Cerebellar cortex (tissue), 1 donor: ENCODE results near the gene RBM15.
A peak's percentile ranks its signal among the peaks of the same experiment; 100 is the strongest.

Source experiments
- DNase-seq: peaks from one replicate; pipeline ENCODE4 v3.0.0-alpha.2; 2015; ENCODE audit warnings: low spot score

The RBM15 gene

DNA sequence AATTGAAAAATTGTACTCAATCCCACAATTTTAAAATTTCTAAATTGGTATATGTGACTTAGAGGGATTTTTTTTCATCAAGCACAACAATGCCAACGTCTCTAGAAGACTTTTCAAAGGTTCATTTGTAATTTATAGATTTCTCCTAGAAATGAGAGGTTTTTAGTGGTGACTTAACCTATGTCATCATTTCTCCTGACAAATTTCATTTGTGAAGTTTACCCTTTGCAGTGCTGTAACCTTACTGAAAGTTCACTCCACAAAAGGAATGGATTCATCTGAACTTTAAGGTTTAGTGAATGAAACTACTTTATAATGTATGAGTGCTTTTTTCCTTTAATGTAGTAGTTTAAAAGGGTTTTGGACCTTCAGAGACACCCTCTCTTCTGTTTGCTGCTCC, 16.1 kb downstream of the RBM15 start:
- DNase-seq: no peak

DNA sequence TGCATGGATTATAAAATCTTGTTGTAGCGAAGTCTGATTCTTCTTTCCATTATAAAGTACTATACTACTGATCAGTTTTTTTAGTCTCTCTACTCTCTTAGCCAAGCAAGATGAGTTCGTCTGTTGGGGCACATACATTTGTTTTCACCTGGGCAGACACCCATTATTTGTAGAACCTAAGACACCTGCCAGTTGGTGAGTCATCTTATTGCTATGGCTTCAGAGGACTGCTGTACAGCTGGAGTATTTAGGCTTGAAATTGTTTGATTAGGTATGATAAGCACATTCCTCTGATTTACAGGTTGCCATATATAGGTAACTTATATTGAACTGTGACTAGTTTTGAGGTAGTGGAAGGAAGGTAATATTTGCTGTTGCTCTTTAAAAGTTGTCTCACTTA, 17.2 kb downstream of the RBM15 start:
- no peak for DNase-seq

DNA sequence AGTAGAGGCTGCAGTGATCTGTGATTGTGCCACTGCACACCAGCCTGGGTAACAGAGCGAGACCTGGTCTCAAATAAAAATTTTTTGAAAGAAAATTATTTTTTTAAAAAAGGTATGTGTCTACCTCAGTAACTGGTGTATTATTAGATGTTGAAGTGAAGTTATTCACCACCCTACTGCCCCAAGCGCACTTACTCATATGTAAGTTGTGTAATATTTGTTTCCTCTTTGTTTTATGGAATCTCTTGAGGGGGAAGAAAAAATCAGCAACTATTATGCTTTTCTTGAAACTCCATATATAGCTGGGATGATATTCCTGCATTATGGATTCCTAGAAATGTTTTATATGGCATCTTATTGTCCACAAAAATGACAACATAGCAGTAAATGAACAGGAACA, 21.3 kb downstream of the RBM15 start:
- no peak for DNase-seq

DNA sequence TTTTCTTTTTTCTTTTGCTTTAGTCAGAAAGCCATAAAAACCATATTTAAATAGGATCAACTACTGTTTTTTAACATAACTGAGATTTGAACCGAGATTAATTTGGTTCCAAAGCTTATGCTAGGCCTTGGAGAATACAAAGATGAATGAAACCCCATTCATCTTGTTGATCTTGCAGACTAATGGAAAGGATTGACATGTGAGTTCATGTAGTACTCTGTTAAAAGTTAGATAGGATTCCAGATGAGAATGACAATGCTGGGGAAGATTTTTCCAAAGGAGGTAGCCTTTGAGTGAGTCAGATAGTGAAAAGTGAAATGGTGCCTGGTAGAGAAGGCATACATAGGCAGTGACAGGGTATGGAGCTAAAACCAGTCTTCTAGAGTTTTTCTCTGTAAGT, 22.7 kb downstream of the RBM15 start:
- no peak for DNase-seq

DNA sequence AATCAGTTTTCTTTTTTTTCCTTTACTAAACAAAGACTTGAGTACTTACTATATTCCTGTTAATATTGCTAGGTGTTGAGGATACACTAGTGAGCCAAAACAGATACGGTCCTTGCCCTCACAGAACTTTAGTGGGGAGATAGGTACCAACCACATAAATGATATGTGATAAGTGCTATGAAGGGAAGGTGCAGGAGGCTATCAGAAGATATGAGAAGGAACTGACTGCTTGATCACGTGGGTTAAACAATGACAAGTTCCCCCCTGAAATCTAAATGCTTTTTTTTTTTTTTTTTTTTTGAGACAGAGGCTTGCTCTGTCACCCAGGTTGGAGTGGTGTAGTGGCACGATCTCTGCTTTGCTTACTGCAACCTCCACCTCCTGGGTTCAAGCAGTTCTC, 25.0 kb downstream of the RBM15 start:
- no peak for DNase-seq

DNA sequence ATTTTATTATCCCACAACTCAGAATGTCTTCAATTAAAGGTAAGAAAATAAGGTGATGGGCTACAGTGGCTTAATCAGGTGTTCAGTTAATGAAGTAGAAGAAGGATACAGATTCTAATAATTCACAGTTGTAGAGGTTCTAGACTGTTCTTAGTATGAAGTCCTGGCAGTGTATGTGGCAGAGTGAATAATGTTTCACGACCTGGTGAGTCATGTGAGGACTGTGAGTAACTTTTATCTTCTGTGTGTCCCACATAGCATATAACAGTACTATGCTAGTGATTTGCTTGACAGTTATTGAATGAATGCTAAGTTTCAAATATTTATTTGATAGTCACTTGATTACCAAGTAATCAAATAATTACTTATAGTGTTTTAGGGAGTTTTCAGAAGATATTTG, 31.6 kb downstream of the RBM15 start:
- DNase-seq: no peak

DNA sequence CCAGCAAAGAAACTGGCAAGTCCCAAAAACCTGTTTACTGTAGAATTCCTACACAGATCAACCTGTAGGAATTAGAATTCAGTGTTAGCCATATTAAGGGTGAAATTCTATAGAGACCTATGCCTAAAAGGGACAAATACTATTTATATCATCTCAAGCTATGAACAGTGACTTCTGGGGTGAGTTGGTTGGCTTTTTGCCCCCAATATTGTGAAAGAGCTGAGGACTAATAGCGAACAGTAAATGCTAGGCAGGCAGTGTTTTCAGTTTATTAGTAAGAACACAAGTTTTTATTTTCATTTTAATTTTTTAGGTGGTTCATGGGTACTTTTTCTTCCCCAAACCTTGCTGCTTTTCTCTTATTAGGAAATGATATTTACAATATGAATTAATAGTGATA, 36.3 kb downstream of the RBM15 start:
- DNase-seq: no peak

DNA sequence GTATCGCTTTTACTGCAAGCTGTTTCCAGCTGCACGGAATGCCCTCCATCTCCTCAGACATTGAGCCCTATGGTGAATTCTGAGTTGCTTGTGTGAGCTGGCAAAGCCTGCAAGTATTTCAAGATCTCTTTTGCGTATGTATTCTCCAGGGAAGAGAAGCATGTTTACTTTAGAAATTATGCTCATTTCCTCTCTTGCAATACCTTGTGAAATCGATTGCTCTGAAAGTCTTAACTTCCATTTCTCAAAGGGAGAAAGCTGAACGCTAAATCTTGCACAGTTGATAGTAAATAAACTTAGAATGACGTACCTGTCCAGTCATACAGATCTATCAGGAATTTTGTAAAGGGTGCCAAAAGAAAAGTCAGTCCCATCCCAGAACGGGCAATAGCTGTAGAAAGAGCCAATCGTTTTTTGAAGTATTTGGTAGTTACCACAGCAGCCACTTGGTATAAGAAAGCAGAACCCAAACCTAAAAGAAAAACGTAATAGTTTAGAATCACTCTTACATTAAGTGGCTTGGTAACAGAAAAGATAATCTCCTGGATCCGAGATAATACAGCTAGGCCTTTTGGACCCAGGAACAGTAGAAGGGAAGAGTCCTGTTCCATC, 41.6 kb downstream of the RBM15 start:
- DNase-seq: no peak

DNA sequence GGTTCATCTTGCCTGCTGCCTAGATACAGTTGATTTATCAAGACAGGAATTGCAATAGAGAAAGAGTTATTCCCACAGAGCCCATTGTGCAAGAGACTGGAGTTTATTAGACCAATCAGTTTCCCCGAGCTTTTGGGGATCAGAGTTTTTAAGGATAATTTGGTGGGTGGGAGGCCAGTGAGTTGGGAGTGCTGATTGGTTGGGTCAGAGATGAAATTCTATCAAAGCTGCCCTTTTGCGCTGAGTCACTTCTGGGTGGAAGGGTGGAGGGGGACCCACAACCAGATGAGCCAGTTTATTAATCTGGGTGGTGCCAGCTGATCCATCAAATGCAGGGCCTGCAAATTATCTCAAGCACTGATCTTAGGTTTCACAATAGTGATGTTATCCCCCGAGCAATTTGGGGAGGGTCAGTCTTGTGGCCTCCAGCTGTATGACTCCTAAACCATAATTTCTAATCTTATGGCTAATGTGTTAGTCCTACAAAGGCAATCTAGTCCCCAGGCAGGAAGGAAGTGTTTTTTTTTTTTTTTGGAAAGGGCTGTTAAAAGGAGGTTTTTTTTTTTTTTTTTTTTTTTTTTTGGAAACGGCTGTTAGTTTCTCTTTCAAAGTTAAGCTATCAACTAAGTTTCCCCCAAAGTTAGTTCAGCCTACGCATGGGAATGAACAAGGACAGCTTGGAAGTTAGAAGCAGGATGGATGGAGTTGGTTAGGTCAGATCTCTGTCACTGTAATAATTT, 44.2 kb downstream of the RBM15 start:
- no peak for DNase-seq

DNA sequence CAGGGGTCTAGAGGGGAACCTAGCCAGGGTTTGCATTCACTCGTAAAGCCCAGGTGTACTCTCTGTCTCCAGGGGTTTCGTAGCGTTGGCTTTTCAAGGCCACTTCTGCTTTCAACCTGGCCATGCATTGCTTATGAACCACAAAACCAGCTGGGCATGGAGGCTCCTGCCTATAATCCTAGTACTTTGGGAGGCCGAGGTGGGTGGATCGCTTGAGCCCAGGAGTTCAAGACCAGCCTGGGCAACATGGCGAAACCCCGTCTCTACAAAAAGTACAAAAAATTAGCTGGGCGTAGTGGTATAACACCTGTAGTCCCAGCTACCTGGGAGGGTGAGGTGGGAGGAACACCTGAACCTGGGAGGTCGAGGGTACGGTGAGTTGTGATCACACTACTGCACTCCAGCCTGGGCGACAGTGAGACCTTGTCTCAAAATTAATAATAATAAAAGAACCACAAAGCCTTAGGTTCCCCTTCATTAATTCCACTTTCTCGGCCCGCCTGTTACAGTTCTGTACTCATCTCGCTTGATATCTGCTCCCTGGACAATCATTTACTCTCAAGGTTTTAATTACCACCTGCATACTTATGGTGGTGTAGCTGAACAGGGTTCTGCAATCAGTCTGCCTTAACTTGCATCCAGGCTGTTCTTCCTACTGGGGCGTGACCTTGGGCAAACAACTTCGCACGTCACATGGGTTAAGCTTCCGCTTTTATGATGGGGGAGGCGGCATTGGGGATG, 45.6 kb downstream of the RBM15 start:
- no peak for DNase-seq

DNA sequence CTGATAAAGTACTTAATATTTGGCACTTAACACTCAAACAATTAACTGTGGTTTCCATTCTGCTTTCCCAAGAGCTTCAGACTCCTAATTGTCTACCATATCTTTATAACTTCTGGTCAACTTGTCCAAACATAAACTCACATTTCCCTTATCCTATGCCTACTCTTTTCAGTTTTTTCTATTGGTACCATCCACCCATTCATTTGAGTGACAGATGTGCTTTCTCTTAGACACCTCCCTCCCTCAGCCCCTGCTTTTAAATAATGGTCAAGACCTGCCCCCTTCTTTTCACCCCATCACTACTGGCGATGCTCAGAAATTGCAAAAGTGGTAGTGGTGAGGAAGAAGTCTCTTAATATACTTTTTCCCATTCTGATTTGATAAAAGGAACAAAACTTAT, 46.2 kb downstream of the RBM15 start:
- DNase-seq: no peak

DNA sequence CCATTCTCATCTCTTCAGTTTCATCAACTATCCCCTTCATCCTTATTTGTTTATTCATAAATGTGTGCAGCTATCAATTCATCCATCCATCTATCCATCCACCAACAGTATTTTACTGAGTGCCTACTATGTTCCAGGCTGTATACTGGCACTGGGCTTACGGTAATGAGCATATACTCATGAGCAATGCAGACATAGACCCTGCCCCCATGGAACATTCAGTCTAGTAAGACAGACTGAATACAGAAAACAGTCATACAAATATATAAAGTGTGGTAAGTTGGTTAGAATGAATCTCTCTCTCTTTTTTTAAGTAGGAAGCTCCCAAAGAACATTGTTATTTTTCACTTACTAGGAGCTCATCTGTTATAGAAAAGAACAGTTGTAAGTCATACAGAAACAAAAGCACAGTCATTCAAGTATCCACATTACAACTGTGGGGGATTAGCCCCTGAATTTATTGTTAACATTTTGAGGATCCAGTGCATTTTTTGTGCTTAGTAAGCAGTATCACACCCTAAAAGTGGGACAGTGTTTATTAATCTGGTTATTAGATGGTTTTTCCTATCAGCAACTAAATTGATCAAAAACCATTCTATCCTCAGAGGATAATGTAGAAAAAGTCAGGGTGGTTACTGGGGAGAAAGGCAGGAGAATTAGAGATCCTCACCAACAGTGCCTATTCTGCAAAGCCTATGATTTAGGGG, 48.0 kb downstream of the RBM15 start:
- DNase-seq: no peak

DNA sequence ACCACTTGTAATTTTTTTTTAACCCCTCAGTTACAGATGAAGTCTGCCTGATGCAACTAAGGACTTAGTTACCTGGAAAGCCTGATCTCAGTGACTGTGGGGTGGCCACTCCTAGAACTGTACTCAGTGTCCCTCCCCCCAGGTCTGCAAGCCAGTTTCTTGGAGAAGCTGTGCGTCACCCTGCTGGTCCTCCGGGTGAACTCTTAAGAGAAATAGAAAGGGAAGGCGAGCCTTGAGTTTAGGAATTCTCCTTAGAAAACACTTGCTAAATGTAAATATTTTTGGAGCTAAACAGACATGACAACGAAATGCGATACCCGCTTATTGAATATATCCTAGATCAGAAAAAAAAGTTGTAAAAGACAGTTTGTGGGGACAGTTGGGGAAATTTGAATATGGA, 50.9 kb downstream of the RBM15 start:
- no peak for DNase-seq

DNA sequence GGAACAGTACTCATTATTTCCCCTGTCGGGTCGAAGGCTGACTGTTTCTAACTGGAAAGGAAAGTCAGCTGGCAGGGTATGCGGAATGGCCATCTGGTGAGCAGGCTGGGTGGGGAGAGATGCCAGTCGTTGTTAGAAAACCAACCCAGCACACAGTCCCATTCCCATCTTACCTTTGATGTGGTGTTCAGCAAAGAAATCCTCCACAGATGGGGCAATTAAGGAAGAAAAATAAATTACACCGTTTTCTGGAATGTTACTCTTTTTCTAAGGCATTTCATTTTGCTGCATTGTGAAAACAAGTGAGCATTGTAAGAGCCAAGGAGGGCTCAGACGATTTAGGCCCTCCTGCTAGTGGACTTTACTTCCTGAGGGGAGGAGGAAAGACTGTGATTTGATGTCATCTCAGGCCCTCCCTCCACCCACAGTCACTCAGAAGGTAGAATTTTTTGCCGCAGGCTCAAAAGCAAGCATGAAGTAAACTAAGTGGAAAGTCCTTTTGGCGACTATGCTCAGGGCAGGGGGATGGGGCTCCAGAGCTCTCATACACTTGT, 51.6 kb downstream of the RBM15 start, which contains the start of gene SLC16A4:
SLC16A4 (minus strand) TSS at position 335 of the 554 bp plus-strand sequence. CDS start 1,703 bp downstream, outside the sequence.
- peak; percentile 87 for DNase-seq

DNA sequence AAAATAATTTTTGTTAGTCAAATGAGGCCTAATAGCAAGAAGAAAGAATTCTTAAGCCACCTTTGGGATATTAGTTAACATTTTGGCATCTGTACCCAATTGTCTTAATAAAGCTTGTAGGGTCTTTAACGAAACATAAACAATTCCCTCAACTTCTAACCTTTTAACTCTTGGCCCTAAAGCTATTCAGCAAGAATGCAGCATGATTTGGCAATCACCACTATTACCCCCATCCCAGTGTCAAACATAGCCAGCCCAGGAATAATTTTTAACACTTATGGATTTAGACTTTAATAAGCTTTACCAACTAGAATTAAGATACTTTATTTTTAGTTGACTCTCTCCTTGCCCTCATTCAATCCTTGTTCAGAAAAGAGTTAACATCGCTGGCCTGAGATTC, 54.1 kb downstream of the RBM15 start:
- no peak for DNase-seq

DNA sequence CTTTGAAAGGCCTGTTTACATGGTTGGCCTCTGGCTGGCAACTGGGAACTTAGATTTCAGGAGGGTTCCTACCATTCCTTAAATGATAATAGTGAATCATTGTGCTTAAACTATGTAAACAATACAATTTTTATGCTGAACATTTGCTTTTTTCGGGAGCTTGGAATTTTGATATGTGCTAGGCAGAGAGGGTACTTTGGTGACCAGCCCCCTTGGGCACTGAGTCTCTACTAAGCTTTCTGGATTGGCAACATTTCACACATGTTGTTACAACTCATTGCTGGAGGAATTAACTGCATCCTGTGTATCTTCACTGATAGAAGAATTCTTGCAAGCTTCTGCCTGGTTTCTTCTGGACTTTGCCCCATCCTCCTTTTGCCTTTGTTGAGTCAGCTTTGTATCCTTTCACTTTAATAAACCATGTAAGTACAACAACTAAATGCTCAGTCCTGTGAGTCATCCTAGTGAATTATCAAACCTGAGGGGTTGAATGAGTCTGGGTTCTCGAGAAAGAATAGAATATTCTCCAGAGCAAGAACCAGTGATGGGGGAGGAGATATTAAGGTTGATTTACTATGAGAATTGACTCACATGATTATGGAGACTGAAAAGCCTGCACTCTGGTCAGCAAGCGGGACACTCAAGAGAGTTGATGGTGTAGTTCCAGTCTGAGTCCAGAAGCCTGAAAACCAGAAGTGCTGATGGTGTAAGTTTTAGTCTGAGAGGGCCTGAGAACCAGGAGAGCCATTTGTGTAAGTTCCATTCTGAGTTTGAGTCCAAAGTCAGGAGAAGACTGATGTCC, 54.7 kb downstream of the RBM15 start:
- no peak for DNase-seq

DNA sequence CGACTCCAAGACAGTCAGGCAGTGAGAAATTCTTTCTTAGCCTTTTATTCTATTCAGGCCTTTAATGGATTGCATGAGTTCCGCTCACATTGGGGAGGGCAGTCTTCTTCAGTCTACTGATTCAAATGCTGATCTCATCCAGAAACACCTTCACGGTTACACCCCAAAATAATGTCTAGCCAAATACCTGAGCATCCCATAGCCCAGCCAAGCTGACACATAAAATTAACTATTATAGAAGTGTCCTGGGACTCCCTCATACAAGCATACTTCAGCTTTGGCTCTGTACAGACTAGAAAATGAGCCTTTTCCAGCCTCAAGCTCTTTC, 55.3 kb downstream of the RBM15 start:
- DNase-seq: no peak
